ENCODE results near the gene CEP250. TPM values are rescaled to one million over a fixed set of nuclear protein-coding genes. Genes with fewer than 3 reads are reported as not detected.
A peak's percentile ranks its signal among the peaks of the same experiment; 100 is the strongest.

The CEP250 gene
- total and polyA plus RNA-seq, 2 of the 4 experiments (the other 2 are of a cell fraction), result 22.7 to 35.1 TPM

GRCh38 chr20:35432430-35432735 is 23.0 kb upstream of the CEP250 start:
- Histone ChIP-seq H3K36me3 (ENCODE audit: control insufficient read depth, insufficient read depth, low read length) (peaks cover 2% of the 10 kb centered on the region; the same call in 1 of the 2 replicates), H3K9me3 (ENCODE audit: control insufficient read depth, insufficient read depth, low read length) (no peaks in the 10 kb centered on the region), H3K4me3 (ENCODE audit: insufficient read depth, low read depth, low read length) (no peak overlapping the region), H3K56ac (ENCODE audit: extremely low read depth, insufficient read depth, low read length) (no peak overlapping the region), H2BK15ac (ENCODE audit: low read depth, low read length) (no peak overlapping the region), H3K14ac (replicated peaks; ENCODE audit: low read depth, low read length) (0 out of 2 replicates have a peak overlapping the region, but pooled peaks have one; percentile 3), H2AK9ac (replicated peaks; ENCODE audit: low read depth, low read length, poor library complexity) (no peak overlapping the region), H3K4me2 (ENCODE audit: low read depth, low read length) (no peak overlapping the region), H3K18ac (ENCODE audit: low read depth, low read length) (no peak overlapping the region), H2BK20ac (ENCODE audit: low read depth, low read length) (no peak overlapping the region), H4K91ac (ENCODE audit: insufficient read depth, low read depth, low read length) (no peak overlapping the region), H3K79me1 (ENCODE audit: low read depth in 1 of 2, low read length in 2 of 2) (peaks cover 0 to 10% of the 10 kb centered on the region in 2 experiments; a peak in 2 of 4 replicates), H2AK5ac (ENCODE audit: low read depth, low read length) (no peak overlapping the region; the same call in 1 of the 2 replicates), H4K5ac (ENCODE audit: low read depth, low read length) (peak overlapping the region; percentile 8; the same call in 1 of the 2 replicates), H3K27ac (ENCODE audit: insufficient read depth, low read length) (no peak overlapping the region), H4K8ac (ENCODE audit: low read depth in 2 of 2, low read length in 2 of 2) (peak overlapping the region in 1 of 2 experiments; percentile 49; a peak in 1 of 4 replicates), H3K23ac (ENCODE audit: low read depth, low read length) (no peak overlapping the region), H3K9ac (ENCODE audit: low read depth, low read length) (no peak overlapping the region), H2BK120ac (ENCODE audit: low read depth, low read length) (no peak overlapping the region; the same call in 1 of the 2 replicates), H2BK5ac (ENCODE audit: low read depth, low read length, poor library complexity, severe bottlenecking) (no peak overlapping the region), H3K27me3 (ENCODE audit: control insufficient read depth, insufficient read depth, low read length) (no peaks in the 10 kb centered on the region), H4K20me1 (ENCODE audit: insufficient read depth, low read length) (no peaks in the 10 kb centered on the region), H3K9me1 (ENCODE audit: insufficient read depth, low read length) (peaks cover 10% of the 10 kb centered on the region; the same call in 1 of the 2 replicates), H2AFZ (replicated peaks; ENCODE audit: low read length, poor library complexity) (no peak overlapping the region), H3K4me1 (ENCODE audit: control insufficient read depth, insufficient read depth, low read length) (peaks cover 6% of the 10 kb centered on the region; the same call in 1 of the 2 replicates), H3K4ac (ENCODE audit: low read depth, low read length) (no peak overlapping the region)
- TF ChIP-seq FOS (IDR thresholded peaks at IDR 0.05; ENCODE audit: low read depth, low read length), result no peak
- no peak for TF ChIP-seq MAZ (IDR thresholded peaks at IDR 0.05; ENCODE audit: borderline replicate concordance, low read depth, low read length)
- no peak for TF ChIP-seq POLR2A (IDR thresholded peaks at IDR 0.05; ENCODE audit: low read depth, low read length)
- TF ChIP-seq MAFK (IDR thresholded peaks at IDR 0.05; ENCODE audit: low read depth, low read length), result no peak
- no peak for TF ChIP-seq BHLHE40 (IDR thresholded peaks at IDR 0.05; ENCODE audit: low read depth, low read length)
- no peak for TF ChIP-seq MXI1 (IDR thresholded peaks at IDR 0.05; ENCODE audit: borderline replicate concordance, low read depth, low read length)
- TF ChIP-seq RCOR1 (IDR thresholded peaks at IDR 0.05; ENCODE audit: insufficient replicate concordance, low read length), result no peak
- TF ChIP-seq NFE2L2 (IDR thresholded peaks at IDR 0.05; ENCODE audit: low read depth, low read length), result no peak
- no peak for TF ChIP-seq USF2 (IDR thresholded peaks at IDR 0.05; ENCODE audit: low read depth, low read length)
- WGBS, 2 experiments (ENCODE audit: extremely low coverage in 2 of 2, insufficient read length in 1 of 2), result no CpG with 5 or more reads among the region's 1 CpG
- POLR2A ChIA-PET (ENCODE audit: unreplicated experiment), result no interaction called here
- no peak for DNase-seq
- dilution Hi-C loops (cut with HindIII; ENCODE audit: low sequenced_read_pairs, unreplicated experiment), result no loop called here
- BruUV-seq (replicated peaks), result no TSS peak
- ATAC-seq (ENCODE audit: low read depth), result no peak
- CTCF ChIA-PET, result no interaction called here
- in situ Hi-C loops (cut with MboI; ENCODE audit: low sequenced_read_pairs), result loop anchor here (25.0 kb wide), 2 partner anchors 295 to 595 kb away; partner anchors contain the start of genes EDEM2 and NCOA6
- intact Hi-C loops (cut with micrococcal nuclease), result loop anchor here (10.0 kb wide), 3 partner anchors 78 to 598 kb away; partner anchors contain the start of gene MMP24OS
